Colonic mucosa (tissue), 4 donors: ENCODE measurements around the gene ARHGAP8. TPM values are rescaled to one million over a fixed set of nuclear protein-coding genes. Genes with fewer than 3 reads are reported as not detected.

ENCODE experiments used
- DNase-seq: peaks from one replicate; pipeline ENCODE4 v3.0.0-alpha.2; 2020
- H3K27ac ChIP-seq: fragments of 200-600 bp; one replicate; pipeline ENCODE4 v1.8.0; 2021
- H3K27me3 ChIP-seq: fragments of 200-600 bp; one replicate; pipeline ENCODE4 v1.8.0; 2021
- H3K36me3 ChIP-seq: fragments of 200-600 bp; one replicate; pipeline ENCODE4 v1.8.0; 2021
- H3K4me1 ChIP-seq: fragments of 200-600 bp; one replicate; pipeline ENCODE4 v1.8.0; 2021; ENCODE audit warnings: mild to moderate bottlenecking
- H3K4me3 ChIP-seq: fragments of 200-600 bp; one replicate; pipeline ENCODE4 v1.8.0; 2021
- H3K9ac ChIP-seq, 2 donors: one replicate each; pipeline ENCODE4 v1.7.0; 2013; ENCODE audit warnings: control low read depth in 2 of 2, low read depth in 2 of 2, low read length in 2 of 2
- H3K9me3 ChIP-seq: fragments of 200-600 bp; one replicate; pipeline ENCODE4 v1.8.0; 2021
- intact Hi-C: fragments of 100-400 bp; cut with DNase I; formaldehyde crosslinking; loops from one replicate; pipeline ENCODE4 v1.14.1; 2022
- total RNA-seq, 2 donors: library from RNA; stranded (reverse); fragmentation: NEBNext Ultra II Directional in 1 of 2; extraction: Animal tissue kit (Norgen Biotek cat#: 25700) in 1 of 2; gene quantifications; one replicate each; pipeline ENCODE4 v1.2.1, GENCODE V29; 2021
- TF ChIP-seq, protein P1 (sequence below): fragments of 200-600 bp; IDR thresholded peaks from one replicate; pipeline ENCODE4 v1.8.0; 2022; ENCODE audit warnings: antibody characterized with exemption, mild to moderate bottlenecking
- donor health status: healthy.
- donor health status: DM: no; HTN: no; CAD: no.
- donor health status: DM: no; HTN: no; CAD: no.

Gene ARHGAP8
- total RNA-seq, 2 donors from 2014 or later, result 38.4 to 69.9 TPM

DNA sequence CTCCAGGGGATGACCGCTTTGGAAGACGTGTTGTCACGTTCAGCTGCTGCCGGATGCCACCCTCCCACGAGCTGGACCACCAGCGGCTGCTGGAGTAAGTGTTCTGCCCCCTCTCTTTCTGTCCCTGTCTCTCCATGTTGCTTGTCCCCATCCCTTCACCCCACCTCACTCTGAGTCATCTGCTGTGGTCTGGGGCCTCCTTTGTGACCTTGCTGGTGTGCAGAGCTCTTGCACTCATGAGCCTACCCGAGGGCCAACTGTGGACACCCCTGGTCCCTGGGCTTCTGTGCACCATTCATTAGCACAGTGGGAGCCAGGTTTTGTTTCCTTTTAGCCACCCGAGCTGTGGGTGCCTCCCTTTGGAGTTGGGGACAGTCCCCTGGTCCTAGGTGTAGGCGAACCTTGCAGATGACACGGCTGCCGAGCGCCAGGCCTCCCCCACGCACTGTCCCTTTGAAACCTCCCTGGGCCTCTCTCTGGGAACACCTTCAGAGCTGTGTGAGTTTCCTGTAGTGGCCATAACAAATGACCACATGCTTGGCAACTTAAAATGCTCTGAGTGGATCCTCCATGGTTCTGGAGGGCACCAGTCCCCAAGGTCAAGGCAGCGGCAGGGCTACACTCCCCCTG, 49.8 kb downstream of the ARHGAP8 start:
- H3K9me3 ChIP-seq, result no peaks in the 10 kb centered on the region
- H3K4me3 ChIP-seq, result no peak overlapping the region
- TF ChIP-seq, protein P1, sequence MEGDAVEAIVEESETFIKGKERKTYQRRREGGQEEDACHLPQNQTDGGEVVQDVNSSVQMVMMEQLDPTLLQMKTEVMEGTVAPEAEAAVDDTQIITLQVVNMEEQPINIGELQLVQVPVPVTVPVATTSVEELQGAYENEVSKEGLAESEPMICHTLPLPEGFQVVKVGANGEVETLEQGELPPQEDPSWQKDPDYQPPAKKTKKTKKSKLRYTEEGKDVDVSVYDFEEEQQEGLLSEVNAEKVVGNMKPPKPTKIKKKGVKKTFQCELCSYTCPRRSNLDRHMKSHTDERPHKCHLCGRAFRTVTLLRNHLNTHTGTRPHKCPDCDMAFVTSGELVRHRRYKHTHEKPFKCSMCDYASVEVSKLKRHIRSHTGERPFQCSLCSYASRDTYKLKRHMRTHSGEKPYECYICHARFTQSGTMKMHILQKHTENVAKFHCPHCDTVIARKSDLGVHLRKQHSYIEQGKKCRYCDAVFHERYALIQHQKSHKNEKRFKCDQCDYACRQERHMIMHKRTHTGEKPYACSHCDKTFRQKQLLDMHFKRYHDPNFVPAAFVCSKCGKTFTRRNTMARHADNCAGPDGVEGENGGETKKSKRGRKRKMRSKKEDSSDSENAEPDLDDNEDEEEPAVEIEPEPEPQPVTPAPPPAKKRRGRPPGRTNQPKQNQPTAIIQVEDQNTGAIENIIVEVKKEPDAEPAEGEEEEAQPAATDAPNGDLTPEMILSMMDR, result no peak
- H3K9ac ChIP-seq, result no peak overlapping the region
- no peaks in the 10 kb centered on the region for H3K4me1 ChIP-seq
- H3K27ac ChIP-seq, result no peak overlapping the region
- no peak for DNase-seq
- intact Hi-C loops, result no loop called here
- H3K27me3 ChIP-seq, result no peaks in the 10 kb centered on the region
- no peaks in the 10 kb centered on the region for H3K36me3 ChIP-seq

DNA sequence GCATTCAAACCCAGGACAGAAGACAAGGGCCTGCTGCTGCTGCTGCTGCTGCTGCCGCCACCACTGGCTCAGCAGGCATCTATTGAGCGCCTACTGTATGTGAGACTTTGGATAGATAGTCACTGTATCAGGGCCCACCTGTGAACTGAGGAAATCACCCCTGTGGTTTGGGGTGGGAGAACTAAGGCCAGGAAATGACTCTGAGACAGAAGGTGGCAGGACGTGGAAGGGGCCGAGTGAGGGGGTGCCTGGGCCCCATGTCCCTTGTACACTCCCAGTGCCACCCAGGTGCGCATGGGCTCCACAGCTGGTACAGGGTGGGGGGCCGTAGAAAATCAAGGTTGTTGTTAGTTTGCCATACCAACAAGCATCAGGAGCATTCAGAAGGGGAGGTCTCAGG, 50.6 kb downstream of the ARHGAP8 start:
- DNase-seq, result no peak
- TF ChIP-seq, protein P1, result no peak
- H3K27me3 ChIP-seq, result no peaks in the 10 kb centered on the region
- intact Hi-C loops, result no loop called here
- H3K9me3 ChIP-seq, result no peaks in the 10 kb centered on the region
- no peak overlapping the region for H3K9ac ChIP-seq
- no peak overlapping the region for H3K27ac ChIP-seq
- no peaks in the 10 kb centered on the region for H3K36me3 ChIP-seq
- no peaks in the 10 kb centered on the region for H3K4me1 ChIP-seq
- no peak overlapping the region for H3K4me3 ChIP-seq

DNA sequence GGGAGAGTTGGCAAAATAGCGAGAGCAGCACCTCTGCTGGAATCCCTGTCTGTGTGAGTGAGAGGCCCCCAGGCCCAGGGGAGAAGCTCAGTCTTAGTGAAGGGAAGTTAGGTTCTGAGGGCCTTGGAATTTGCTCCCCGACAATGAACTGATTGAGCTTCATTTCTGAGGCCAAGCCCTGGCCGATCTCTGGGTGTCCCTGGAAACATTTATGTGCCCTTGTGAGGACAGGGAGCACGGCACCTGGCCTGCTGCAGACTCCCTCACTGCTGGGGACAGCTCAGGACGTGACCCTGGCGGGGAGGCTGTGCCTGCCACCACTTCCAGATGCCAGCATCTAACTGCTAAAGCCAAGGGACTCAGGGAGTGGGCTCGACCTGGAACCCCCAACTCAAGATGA, 52.0 kb downstream of the ARHGAP8 start:
- Histone ChIP-seq H3K27ac (no peak overlapping the region), H3K27me3 (no peaks in the 10 kb centered on the region), H3K4me1 (no peaks in the 10 kb centered on the region), H3K9me3 (no peaks in the 10 kb centered on the region), H3K4me3 (no peak overlapping the region), H3K9ac (no peak overlapping the region), H3K36me3 (no peaks in the 10 kb centered on the region)
- no peak for DNase-seq
- TF ChIP-seq, protein P1, result no peak
- intact Hi-C loops, result no loop called here

DNA sequence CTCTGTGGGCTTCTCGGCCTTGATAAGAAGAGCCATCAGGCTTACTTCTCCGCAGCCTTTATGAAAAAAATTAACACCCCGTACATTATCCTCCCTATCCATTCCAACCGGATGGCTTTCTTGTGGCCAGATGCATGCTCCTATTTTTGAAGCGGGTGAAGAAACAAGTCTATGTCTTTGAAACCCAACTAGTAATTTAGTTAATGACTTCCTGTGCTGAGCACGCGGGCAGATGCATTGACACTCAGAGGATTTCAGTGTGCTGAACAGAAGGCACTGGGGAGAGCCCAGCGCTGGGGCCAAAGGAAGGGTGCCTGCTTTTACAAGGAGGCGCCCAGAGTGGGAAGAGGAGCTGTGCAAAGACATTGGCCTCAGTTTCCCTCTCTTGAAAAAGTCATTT, 53.3 kb downstream of the ARHGAP8 start:
- Histone ChIP-seq H3K27me3 (no peaks in the 10 kb centered on the region), H3K9me3 (no peaks in the 10 kb centered on the region), H3K36me3 (no peaks in the 10 kb centered on the region), H3K27ac (no peak overlapping the region), H3K4me1 (no peaks in the 10 kb centered on the region), H3K9ac (no peak overlapping the region), H3K4me3 (no peak overlapping the region)
- no peak for DNase-seq
- intact Hi-C loops, result no loop called here
- TF ChIP-seq, protein P1, result no peak

DNA sequence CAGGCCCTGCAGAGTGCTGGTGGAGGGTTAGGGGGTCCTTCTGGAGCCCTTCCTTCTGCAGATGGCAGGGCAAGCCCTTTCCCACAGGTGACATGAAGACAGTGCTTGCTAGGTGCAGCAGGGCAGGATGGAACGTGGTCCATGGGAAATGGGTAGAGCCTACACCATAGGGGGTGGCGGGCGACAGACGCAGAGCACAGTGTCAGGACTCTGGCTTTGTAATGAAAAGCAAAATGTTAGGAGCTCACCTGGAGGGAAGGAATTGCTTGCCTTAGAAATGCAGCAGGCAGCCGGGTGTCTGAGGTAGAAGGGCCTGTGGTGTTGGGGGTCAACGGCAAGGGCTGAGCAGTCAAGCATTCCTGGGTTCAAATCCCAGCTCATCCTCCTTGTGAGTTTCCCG, 54.9 kb downstream of the ARHGAP8 start:
- H3K4me1 ChIP-seq, result no peaks in the 10 kb centered on the region
- H3K27me3 ChIP-seq, result no peaks in the 10 kb centered on the region
- H3K9me3 ChIP-seq, result no peaks in the 10 kb centered on the region
- TF ChIP-seq, protein P1, result no peak
- intact Hi-C loops, result no loop called here
- H3K9ac ChIP-seq, result no peak overlapping the region
- no peak overlapping the region for H3K27ac ChIP-seq
- no peak overlapping the region for H3K4me3 ChIP-seq
- no peak for DNase-seq
- H3K36me3 ChIP-seq, result no peaks in the 10 kb centered on the region
